Measurements from ENCODE around the gene RET.

Gene RET

GRCh38 chr10:43121444-43121843 lies 44.6 kb downstream of the RET start:
- DNase-seq (ENCODE audit: low read depth) = no peak

DNA sequence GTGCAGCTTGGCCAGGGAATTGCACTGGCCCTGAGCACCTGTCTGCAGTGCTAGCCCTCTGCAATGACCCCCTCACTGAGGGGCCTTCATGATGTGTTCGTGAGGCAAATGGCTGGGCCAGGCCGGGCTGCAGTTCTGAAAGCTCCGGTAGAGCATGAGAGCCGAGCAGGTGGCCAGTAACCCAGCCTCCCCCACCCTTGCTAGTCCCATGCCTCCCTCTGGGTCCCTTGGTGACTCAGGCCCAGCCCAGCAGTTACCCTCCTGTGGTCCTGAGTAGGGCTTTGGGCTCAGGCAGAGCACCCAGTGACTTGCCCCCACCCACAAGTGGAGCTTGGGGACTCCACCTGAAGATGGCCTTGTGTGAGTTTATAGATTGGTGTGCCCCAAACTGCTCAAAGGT lies 45.2 kb downstream of the RET start:
- no peak for DNase-seq (ENCODE audit: low read depth)

DNA sequence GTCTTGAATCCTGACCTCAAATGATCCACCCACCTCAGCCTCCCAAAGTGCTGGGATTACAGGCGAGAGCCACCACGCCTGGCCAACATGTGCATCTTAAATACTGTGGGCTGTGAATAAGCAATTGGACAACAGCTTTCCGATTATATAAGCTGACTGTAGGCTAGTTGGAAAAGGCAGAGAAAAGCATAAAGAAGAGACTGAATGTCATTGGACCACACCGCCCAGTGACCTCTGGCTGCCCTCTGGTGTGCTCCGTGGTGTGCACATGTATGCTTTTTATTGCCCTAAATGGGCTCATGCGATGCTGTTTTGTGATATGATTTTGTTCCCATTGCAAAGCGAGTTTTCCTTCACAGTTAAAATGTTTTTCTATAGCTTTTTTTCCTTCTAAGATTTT lies 46.0 kb downstream of the RET start:
- DNase-seq (ENCODE audit: low read depth) = no peak

DNA sequence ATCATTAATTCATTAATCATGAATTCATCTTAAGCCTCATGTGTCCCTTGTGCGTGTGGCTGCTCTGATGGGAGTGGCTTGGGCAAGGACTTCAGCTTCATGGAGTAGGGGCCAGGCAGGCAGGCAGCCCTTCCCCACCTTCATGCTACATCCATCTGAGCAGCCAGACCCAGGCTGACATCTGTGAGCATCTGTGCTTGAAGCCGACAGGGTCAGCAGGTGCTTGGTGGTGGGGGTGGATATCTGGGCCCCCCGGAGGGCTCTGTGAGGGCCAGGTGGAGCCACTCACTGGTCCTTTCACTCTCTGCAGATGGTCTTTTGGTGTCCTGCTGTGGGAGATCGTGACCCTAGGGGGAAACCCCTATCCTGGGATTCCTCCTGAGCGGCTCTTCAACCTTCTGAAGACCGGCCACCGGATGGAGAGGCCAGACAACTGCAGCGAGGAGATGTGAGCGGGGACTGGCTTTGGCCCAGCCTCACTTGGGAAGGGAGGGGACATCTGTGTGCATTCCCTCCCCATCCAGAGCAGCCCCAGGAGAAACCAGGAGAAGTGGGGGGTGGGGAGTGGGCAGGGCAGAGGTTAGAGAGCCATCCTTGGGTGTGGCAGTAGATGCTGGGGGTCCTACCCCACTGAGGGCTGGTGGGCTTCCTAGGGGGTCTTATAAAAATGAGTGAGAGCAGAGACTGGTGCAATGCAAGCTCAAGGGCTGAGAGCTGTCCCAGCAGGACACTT lies 46.7 kb downstream of the RET start:
- no peak for DNase-seq (ENCODE audit: low read depth)

DNA sequence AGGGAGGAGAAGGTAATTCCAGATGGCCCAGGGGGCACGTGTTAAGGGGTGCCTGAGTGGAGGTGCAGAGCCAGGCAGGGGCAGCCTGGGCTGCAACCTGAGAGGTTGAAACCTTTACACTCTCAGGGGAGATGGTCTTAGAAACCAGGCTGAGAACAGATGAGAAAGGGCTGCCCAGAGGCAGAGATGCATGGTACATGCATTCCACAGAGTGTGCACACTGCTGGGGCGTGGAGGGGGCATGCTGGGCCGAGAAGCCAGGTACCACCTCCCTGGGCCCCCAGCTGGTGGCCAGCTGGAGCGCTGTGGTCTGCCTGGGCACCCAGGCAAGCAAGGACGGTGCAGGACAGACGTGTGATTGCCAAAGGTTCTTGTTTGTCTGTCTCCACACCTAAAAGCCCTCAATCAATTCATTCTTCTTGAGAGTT lies 47.2 kb downstream of the RET start:
- DNase-seq (ENCODE audit: low read depth) = no peak

- no peak for DNase-seq (ENCODE audit: low read depth)
Observed at GRCh38 chr10:43124574-43125273, 47.9 kb downstream of the RET start.

- no peak for DNase-seq (ENCODE audit: low read depth)
Observed at GRCh38 chr10:43125274-43125845, 48.5 kb downstream of the RET start.

- no peak for DNase-seq (ENCODE audit: low read depth)
Observed at GRCh38 chr10:43125881-43126731, 49.2 kb downstream of the RET start.

DNA sequence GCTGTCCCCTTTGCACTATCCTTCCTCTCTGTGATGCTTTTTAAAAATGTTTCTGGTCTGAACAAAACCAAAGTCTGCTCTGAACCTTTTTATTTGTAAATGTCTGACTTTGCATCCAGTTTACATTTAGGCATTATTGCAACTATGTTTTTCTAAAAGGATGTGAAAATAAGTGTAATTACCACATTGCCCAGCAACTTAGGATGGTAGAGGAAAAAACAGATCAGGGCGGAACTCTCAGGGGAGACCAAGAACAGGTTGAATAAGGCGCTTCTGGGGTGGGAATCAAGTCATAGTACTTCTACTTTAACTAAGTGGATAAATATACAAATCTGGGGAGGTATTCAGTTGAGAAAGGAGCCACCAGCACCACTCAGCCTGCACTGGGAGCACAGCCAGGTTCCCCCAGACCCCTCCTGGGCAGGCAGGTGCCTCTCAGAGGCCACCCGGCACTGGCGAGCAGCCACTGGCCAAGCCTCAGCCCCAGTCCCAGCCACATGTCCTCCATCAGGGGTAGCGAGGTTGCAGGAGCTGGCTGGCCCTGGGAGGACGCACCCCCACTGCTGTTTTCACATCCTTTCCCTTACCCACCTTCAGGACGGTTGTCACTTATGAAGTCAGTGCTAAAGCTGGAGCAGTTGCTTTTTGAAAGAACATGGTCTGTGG lies 50.0 kb downstream of the RET start:
- DNase-seq (ENCODE audit: low read depth) = no peak

DNA sequence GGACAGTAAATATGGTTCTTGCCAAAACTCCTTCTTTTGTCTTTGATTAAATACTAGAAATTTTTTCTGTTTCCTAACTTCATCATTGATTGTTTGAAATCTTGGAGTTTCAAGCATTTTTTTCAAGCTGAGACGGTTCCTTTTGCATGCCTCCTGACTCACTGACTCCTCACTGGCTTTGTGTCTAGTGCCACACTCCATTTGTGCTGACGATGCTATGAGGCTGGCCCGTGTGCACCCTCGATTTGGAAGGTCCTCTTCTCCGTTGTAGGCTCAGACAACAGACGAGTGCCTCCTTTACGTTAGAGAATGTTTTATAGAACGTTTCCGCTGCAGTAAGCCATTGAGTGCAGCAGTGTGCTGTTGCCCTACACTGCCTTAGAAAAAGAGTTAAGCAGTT lies 50.6 kb downstream of the RET start:
- DNase-seq (ENCODE audit: low read depth) = no peak

DNA sequence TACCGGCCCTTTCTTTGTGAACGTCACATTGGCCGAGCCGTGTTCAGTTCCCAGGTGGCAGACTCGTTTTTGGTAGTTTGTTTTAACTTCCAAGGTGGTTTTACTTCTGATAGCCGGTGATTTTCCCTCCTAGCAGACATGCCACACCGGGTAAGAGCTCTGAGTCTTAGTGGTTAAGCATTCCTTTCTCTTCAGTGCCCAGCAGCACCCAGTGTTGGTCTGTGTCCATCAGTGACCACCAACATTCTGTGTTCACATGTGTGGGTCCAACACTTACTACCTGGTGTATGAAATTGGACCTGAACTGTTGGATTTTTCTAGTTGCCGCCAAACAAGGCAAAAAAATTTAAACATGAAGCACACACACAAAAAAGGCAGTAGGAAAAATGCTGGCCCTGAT lies 51.5 kb downstream of the RET start:
- no peak for DNase-seq (ENCODE audit: low read depth)

DNA sequence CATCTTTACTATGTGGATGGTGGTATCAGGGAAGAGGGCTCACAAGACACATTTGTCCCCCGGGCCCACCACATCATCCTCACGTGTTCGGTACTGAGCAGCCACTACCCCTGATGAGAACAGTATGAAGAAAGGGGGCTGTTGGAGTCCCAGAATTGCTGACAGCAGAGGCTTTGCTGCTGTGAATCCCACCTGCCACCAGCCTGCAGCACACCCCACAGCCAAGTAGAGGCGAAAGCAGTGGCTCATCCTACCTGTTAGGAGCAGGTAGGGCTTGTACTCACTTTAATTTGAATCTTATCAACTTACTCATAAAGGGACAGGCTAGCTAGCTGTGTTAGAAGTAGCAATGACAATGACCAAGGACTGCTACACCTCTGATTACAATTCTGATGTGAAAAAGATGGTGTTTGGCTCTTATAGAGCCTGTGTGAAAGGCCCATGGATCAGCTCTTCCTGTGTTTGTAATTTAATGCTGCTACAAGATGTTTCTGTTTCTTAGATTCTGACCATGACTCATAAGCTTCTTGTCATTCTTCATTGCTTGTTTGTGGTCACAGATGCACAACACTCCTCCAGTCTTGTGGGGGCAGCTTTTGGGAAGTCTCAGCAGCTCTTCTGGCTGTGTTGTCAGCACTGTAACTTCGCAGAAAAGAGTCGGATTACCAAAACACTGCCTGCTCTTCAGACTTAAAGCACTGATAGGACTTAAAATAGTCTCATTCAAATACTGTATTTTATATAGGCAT lies 52.3 kb downstream of the RET start:
- DNase-seq (ENCODE audit: low read depth) = no peak

GRCh38 chr10:43130770-43131171 lies 53.9 kb downstream of the RET start:
- DNase-seq (ENCODE audit: low read depth) = no peak

- DNase-seq (ENCODE audit: low read depth) = no peak
Observed at GRCh38 chr10:43131256-43131655, 54.4 kb downstream of the RET start.

- DNase-seq (ENCODE audit: low read depth) = no peak
Observed at GRCh38 chr10:43131906-43132305, 55.0 kb downstream of the RET start.

DNA sequence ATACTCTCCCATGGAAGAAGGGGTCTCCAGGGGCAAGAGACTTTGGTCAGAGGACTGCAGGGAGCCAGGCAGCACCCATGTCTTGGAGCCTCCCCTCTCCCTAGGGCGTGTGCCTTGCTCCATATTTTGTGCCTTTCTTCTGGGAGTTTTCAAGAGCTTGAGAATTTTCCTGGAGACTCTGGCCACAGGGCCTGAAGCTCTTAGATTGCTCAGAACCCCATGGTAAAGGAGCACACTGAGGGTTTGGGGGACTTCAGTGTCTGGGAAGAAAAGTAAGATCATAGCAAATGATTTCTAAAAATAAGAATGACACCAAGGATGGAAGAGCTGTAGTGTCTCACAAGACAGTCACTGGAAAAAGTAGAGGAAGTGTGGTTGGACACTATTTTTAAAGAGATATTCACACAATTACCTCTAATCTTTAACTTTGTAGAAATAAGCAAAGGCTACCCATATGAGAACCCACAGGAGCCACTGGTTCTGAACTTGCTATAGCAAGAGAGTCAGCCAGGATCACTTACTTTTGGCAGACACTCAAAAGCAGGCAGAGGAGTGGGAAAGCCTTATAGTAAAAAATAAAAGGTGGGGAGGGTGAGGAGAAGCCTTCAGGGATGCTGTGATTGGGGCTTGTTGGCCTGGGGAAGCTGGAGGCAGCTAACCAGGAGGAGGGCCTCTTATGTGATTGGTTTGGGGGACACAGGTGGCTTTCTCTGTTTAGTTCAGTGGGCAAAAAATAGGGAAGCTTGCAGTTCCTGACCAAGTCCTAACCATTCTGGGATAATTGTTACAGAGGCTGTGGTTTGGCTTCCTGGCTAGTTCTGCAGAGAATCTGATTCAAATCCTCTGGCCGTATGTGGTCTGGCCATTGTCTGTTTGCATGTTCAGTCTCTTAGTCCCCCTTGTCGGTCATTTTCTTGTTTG lies 56.3 kb downstream of the RET start:
- no peak for DNase-seq (ENCODE audit: low read depth)

DNA sequence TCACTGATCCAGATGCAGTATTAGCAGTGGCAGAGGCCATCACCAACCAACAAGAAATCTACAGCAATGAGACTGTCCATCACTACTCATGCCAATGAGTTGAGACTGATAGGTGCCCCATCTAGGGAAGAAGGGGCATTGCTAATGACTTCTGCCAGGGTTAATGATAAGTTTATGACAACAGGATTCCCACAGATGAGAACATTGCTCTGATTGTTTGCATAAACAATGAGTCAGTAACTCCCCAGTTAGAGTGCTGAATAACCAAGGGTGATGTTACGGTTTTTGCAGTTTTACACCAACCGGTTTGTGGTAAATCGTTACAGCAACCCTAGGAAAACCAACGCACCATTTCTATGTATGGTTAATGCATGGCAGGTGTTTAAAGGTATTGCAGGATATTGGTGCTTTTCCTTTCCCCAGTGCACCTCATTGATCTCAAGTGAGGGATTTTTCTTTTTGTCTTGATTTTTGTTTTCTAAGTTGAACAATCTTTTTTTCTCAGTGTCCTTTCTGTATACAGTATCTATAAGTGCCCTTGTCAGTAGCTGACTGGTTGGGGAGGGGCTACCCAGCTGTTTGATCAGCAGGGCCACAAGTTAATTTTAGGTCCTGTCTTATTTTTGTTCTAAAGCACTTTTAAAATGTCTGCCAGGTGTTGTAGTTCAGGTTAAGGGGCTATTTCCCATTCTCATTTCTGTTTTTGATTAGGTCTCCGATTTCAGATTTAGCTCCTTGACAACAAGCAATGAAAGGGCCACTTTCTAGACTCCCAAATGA lies 57.4 kb downstream of the RET start:
- no peak for DNase-seq (ENCODE audit: low read depth)

DNA sequence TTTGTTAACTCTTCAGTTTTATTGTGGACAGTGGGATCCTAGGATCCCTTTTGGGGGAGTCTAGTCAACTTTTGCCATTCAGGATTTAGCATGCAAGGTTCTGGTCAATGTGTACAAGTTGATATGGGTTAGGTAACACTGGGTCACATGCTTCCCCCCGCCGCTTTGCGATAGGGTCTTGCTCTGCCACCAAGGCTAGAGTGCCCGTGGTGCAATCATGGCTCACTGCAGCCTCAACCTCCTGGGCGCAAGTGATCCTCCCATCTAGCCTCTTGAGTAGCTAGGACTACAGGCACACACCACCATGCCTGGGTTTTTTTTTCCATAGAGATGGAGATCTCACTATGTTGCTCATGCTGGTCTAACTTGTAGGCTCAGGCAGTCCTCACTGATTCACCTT lies 58.2 kb downstream of the RET start:
- DNase-seq (ENCODE audit: low read depth) = no peak

- no peak for DNase-seq (ENCODE audit: low read depth)
Observed at GRCh38 chr10:43135656-43136055, 58.8 kb downstream of the RET start.
